GM23338 (cell line): ENCODE measurements around the gene DNAJA1. TPM values are rescaled to one million over a fixed set of nuclear protein-coding genes. Genes with fewer than 3 reads are reported as not detected.

Source experiments
- ATAC-seq: fragments of 200-7000 bp; cut with Tn5 transposase; 3 replicates; pipeline ENCODE4 v1.9.1; 2020
- DNase-seq: peaks from one replicate; pipeline ENCODE4 v3.0.0-alpha.2; 2015; ENCODE audit warnings: low spot score
- H2AFZ ChIP-seq: fragments of 200-600 bp; sonication (generic); 2 replicates; pipeline ENCODE4 v1.8.0; 2016; ENCODE audit warnings: antibody characterized with exemption, mild to moderate bottlenecking, moderate library complexity
- H3F3A ChIP-seq: fragments of 200-600 bp; sonication (generic); replicated peaks from 2 replicates; pipeline ENCODE4 v1.8.0; 2017; ENCODE audit warnings: antibody characterized with exemption, mixed run types, low read depth
- H3K27ac ChIP-seq: fragments of 200-600 bp; sonication (generic); 2 replicates; pipeline ENCODE4 v1.6.1; 2016; ENCODE audit warnings: low read depth
- H3K27me3 ChIP-seq: fragments of 200-600 bp; sonication (generic); 2 replicates; pipeline ENCODE4 v1.8.0; 2016; ENCODE audit warnings: mild to moderate bottlenecking, mixed run types, moderate library complexity; ENCODE audit not compliant: insufficient read depth
- H3K36me3 ChIP-seq: fragments of 200-600 bp; sonication (generic); 2 replicates; pipeline ENCODE4 v1.8.0; 2016; ENCODE audit warnings: mild to moderate bottlenecking; ENCODE audit not compliant: insufficient read depth
- H3K4me1 ChIP-seq: fragments of 200-600 bp; sonication (generic); 2 replicates; pipeline ENCODE4 v1.8.0; 2016; ENCODE audit warnings: mild to moderate bottlenecking, moderate library complexity; ENCODE audit not compliant: insufficient read depth
- H3K4me2 ChIP-seq: fragments of 200-600 bp; sonication (generic); 2 replicates; pipeline ENCODE4 v1.7.1; 2017; ENCODE audit warnings: mixed run types
- H3K4me3 ChIP-seq: fragments of 200-600 bp; sonication (generic); 2 replicates; pipeline ENCODE4 v1.6.1; 2016; ENCODE audit warnings: mixed run types
- H3K79me2 ChIP-seq: fragments of 200-600 bp; sonication (generic); replicated peaks from 2 replicates; pipeline ENCODE4 v1.8.0; 2017; ENCODE audit warnings: mild to moderate bottlenecking; ENCODE audit not compliant: insufficient read depth
- H3K9me2 ChIP-seq: fragments of 200-600 bp; sonication (generic); 2 replicates; pipeline ENCODE4 v1.8.0; 2017; ENCODE audit not compliant: insufficient read depth
- H4K20me1 ChIP-seq: fragments of 200-600 bp; sonication (generic); replicated peaks from 2 replicates; pipeline ENCODE4 v1.8.0; 2017; ENCODE audit warnings: mild to moderate bottlenecking; ENCODE audit not compliant: insufficient read depth
- H3K27ac Mint-ChIP-seq: 2 replicates; pipeline ENCODE4 v1.8.0; 2020; ENCODE audit warnings: inconsistent platforms, mild to moderate bottlenecking, moderate library complexity, mixed read lengths
- H3K27me3 Mint-ChIP-seq: 3 replicates; pipeline ENCODE4 v1.8.0; 2022; ENCODE audit warnings: low read depth, mild to moderate bottlenecking, moderate library complexity, mixed read lengths, inconsistent platforms; ENCODE audit not compliant: insufficient read depth, poor library complexity
- H3K36me3 Mint-ChIP-seq: 3 replicates; pipeline ENCODE4 v1.8.0; 2021; ENCODE audit warnings: low read depth, mild to moderate bottlenecking, inconsistent platforms, moderate library complexity, mixed read lengths
- H3K4me1 Mint-ChIP-seq: 3 replicates; pipeline ENCODE4 v1.8.0; 2020; ENCODE audit warnings: mild to moderate bottlenecking, inconsistent platforms, mixed read lengths
- H3K4me3 Mint-ChIP-seq: 3 replicates; pipeline ENCODE4 v1.8.0; 2021; ENCODE audit warnings: moderate library complexity, mild to moderate bottlenecking, inconsistent platforms, mixed read lengths
- H3K9me3 Mint-ChIP-seq: 3 replicates; pipeline ENCODE4 v1.8.0; 2020; ENCODE audit warnings: moderate library complexity, mild to moderate bottlenecking, inconsistent platforms, mixed read lengths
- EZH2 ChIP-seq: fragments of 200-600 bp; sonication (generic); IDR thresholded peaks from one replicate; pipeline ENCODE4 v1.8.0; 2017; ENCODE audit warnings: antibody characterized with exemption, mild to moderate bottlenecking, low read depth; ENCODE audit not compliant: unreplicated experiment
- REST ChIP-seq: IDR thresholded peaks from one replicate; pipeline ENCODE4 v1.6.1; 2018; ENCODE audit warnings: antibody characterized with exemption; ENCODE audit not compliant: unreplicated experiment
- STAT1 ChIP-seq: IDR thresholded peaks from one replicate; pipeline ENCODE4 v1.6.1; 2016; ENCODE audit warnings: antibody characterized with exemption; ENCODE audit not compliant: unreplicated experiment
- ZNF114 ChIP-seq: fragments of 250-450 bp; sonication (Bioruptor Pico); IDR thresholded peaks from 2 replicates; pipeline ENCODE4 v1.5.0; 2020; ENCODE audit warnings: mild to moderate bottlenecking, moderate library complexity
- polyA plus RNA-seq: library from polyadenylated mRNA; unstranded; fragments of >200 nt; fragmentation: Nextera tagmentation; extraction: Ambion mirVana; gene quantifications from 2 replicates; pipeline ENCODE4 v1.2.1, GENCODE V29; 2016
- total RNA-seq: library from RNA; depleted of rRNA; stranded (reverse); fragments of >200 nt; shearing (Covaris generic); gene quantifications from 2 replicates; pipeline ENCODE4 v1.2.3, GENCODE V29; 2014
- TF ChIP-seq, protein P1 (sequence below): IDR thresholded peaks from 2 replicates; pipeline ENCODE4 v1.6.1; 2016; ENCODE audit warnings: antibody characterized with exemption
- TF ChIP-seq, protein P2 (sequence below), 2 experiments: fragments of 200-600 bp in 1 of 2; sonication (generic) in 1 of 2; conservative IDR thresholded peaks; 2 replicates each; pipeline versions ENCODE4 v1.5.1 to v1.6.1; 2016 to 2017; ENCODE audit warnings: antibody characterized with exemption in 2 of 2, low read depth in 2 of 2, mild to moderate bottlenecking in 2 of 2, moderate library complexity in 1 of 2

DNAJA1 gene
- total and polyA plus RNA-seq, 2 experiments from 2014 or later: 95.4 to 115 TPM

GRCh38 chr9:32989660-32990059, 35.4 kb upstream of the DNAJA1 start (continued):
- no peak for TF ChIP-seq REST
- TF ChIP-seq, protein P1, sequence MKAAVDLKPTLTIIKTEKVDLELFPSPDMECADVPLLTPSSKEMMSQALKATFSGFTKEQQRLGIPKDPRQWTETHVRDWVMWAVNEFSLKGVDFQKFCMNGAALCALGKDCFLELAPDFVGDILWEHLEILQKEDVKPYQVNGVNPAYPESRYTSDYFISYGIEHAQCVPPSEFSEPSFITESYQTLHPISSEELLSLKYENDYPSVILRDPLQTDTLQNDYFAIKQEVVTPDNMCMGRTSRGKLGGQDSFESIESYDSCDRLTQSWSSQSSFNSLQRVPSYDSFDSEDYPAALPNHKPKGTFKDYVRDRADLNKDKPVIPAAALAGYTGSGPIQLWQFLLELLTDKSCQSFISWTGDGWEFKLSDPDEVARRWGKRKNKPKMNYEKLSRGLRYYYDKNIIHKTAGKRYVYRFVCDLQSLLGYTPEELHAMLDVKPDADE: no peak
- TF ChIP-seq ZNF114 (CRISPR knock-in tag): no peak

DNA sequence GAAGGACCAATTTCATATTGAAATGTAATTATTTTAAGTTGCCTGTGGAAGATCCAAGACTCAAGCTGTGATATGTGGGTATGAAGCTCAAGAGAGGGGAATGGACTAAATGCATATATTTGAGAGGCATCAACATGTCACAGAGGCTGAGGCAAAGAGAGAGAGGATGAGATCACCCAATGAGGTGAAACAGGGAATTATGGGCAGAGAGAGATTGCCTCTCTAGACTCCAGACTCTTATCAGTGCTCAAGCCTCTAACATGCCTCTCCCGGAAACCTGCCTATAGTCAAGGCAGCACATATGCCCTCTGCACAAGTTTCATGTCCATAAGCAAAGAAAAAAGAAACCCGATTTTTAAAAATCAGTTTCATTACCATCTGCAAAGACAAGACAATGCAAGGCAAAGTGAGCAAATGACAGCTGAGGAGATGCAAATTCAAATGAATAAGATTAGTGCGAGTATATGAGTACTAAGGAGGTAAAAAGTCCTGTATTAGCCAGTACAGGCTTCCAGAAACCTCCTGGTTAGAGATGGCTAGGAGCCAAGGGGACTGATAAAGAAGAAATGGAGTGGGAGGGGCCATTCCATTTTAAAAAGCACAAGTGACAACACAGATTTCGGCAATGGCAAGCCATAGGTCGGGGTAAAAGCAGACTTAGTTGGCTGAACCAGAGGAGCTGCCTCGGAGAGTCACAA, 33.0 kb upstream of the DNAJA1 start:
- Histone ChIP-seq H3K36me3 (peaks cover 21% of the 10 kb centered on the region), H3K27me3 (no peaks in the 10 kb centered on the region), H3K4me2 (no peak overlapping the region), H3K27ac (no peak overlapping the region), H3K79me2 (peaks cover 65% of the 10 kb centered on the region), H3K4me1 (no peaks in the 10 kb centered on the region), H4K20me1 (peaks cover 23% of the 10 kb centered on the region; the same call in 1 of the 2 replicates), H3F3A (no peaks in the 10 kb centered on the region), H3K4me3 (no peak overlapping the region), H3K9me2 (no peaks in the 10 kb centered on the region), H2AFZ (no peak overlapping the region)
- TF ChIP-seq REST (no peak), ZNF114 (CRISPR knock-in tag) (no peak), STAT1 (no peak), EZH2 (no peak)
- TF ChIP-seq, protein P1: no peak
- TF ChIP-seq, protein P2, sequence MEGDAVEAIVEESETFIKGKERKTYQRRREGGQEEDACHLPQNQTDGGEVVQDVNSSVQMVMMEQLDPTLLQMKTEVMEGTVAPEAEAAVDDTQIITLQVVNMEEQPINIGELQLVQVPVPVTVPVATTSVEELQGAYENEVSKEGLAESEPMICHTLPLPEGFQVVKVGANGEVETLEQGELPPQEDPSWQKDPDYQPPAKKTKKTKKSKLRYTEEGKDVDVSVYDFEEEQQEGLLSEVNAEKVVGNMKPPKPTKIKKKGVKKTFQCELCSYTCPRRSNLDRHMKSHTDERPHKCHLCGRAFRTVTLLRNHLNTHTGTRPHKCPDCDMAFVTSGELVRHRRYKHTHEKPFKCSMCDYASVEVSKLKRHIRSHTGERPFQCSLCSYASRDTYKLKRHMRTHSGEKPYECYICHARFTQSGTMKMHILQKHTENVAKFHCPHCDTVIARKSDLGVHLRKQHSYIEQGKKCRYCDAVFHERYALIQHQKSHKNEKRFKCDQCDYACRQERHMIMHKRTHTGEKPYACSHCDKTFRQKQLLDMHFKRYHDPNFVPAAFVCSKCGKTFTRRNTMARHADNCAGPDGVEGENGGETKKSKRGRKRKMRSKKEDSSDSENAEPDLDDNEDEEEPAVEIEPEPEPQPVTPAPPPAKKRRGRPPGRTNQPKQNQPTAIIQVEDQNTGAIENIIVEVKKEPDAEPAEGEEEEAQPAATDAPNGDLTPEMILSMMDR (conservative IDR thresholded peaks at IDR 0.05; ENCODE audit: low read depth in 2 of 2): no peak
- no peak overlapping the region for H3K4me3 Mint-ChIP-seq
- DNase-seq (no peak), ATAC-seq (no peak)
- H3K9me3 Mint-ChIP-seq: no peaks in the 10 kb centered on the region
- no peaks in the 10 kb centered on the region for H3K4me1 Mint-ChIP-seq
- H3K27me3 Mint-ChIP-seq: peaks cover 2% of the 10 kb centered on the region
- H3K27ac Mint-ChIP-seq: no peak overlapping the region
- H3K36me3 Mint-ChIP-seq: peaks cover 29% of the 10 kb centered on the region
